ENCODE measurements around the gene SLC25A45.

DNA sequence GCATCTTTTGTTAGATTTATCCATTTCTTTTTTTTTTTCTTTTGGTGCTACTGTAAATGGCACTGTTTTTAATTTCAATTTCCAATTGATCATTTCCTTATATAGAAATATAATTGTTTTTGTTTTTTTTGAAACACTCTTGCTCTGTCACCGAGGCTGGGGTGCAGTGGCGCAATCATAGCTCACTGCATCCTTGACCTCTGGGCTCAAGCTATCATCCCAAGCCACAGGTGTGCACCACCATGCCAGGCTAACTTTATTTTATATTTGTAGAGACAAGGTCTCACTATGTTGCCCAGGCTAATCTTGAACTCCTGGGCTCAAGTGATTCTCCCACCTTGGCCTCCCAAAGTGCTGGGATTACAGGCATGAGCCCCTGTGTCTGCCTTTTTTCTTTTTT is 20.3 kb upstream of the SLC25A45 start:
- no peak for TF ChIP-seq POLR2AphosphoS5 (IDR thresholded peaks at IDR 0.05; ENCODE audit: low read depth)
- no peak for TF ChIP-seq EZH2phosphoT487 (IDR thresholded peaks at IDR 0.05; ENCODE audit: unreplicated experiment)
- TF ChIP-seq, protein P1, sequence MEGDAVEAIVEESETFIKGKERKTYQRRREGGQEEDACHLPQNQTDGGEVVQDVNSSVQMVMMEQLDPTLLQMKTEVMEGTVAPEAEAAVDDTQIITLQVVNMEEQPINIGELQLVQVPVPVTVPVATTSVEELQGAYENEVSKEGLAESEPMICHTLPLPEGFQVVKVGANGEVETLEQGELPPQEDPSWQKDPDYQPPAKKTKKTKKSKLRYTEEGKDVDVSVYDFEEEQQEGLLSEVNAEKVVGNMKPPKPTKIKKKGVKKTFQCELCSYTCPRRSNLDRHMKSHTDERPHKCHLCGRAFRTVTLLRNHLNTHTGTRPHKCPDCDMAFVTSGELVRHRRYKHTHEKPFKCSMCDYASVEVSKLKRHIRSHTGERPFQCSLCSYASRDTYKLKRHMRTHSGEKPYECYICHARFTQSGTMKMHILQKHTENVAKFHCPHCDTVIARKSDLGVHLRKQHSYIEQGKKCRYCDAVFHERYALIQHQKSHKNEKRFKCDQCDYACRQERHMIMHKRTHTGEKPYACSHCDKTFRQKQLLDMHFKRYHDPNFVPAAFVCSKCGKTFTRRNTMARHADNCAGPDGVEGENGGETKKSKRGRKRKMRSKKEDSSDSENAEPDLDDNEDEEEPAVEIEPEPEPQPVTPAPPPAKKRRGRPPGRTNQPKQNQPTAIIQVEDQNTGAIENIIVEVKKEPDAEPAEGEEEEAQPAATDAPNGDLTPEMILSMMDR (conservative IDR thresholded peaks at IDR 0.05; ENCODE audit: low read depth in 2 of 2): no peak
- TF ChIP-seq, protein P2, sequence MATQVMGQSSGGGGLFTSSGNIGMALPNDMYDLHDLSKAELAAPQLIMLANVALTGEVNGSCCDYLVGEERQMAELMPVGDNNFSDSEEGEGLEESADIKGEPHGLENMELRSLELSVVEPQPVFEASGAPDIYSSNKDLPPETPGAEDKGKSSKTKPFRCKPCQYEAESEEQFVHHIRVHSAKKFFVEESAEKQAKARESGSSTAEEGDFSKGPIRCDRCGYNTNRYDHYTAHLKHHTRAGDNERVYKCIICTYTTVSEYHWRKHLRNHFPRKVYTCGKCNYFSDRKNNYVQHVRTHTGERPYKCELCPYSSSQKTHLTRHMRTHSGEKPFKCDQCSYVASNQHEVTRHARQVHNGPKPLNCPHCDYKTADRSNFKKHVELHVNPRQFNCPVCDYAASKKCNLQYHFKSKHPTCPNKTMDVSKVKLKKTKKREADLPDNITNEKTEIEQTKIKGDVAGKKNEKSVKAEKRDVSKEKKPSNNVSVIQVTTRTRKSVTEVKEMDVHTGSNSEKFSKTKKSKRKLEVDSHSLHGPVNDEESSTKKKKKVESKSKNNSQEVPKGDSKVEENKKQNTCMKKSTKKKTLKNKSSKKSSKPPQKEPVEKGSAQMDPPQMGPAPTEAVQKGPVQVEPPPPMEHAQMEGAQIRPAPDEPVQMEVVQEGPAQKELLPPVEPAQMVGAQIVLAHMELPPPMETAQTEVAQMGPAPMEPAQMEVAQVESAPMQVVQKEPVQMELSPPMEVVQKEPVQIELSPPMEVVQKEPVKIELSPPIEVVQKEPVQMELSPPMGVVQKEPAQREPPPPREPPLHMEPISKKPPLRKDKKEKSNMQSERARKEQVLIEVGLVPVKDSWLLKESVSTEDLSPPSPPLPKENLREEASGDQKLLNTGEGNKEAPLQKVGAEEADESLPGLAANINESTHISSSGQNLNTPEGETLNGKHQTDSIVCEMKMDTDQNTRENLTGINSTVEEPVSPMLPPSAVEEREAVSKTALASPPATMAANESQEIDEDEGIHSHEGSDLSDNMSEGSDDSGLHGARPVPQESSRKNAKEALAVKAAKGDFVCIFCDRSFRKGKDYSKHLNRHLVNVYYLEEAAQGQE (IDR thresholded peaks at IDR 0.05; ENCODE audit: unreplicated experiment): no peak
- no peak for TF ChIP-seq EZH2 (IDR thresholded peaks at IDR 0.05; ENCODE audit: low read depth, unreplicated experiment)
- no peak for TF ChIP-seq NANOG (IDR thresholded peaks at IDR 0.05; ENCODE audit: borderline replicate concordance)
- TF ChIP-seq, protein P3, sequence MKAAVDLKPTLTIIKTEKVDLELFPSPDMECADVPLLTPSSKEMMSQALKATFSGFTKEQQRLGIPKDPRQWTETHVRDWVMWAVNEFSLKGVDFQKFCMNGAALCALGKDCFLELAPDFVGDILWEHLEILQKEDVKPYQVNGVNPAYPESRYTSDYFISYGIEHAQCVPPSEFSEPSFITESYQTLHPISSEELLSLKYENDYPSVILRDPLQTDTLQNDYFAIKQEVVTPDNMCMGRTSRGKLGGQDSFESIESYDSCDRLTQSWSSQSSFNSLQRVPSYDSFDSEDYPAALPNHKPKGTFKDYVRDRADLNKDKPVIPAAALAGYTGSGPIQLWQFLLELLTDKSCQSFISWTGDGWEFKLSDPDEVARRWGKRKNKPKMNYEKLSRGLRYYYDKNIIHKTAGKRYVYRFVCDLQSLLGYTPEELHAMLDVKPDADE (IDR thresholded peaks at IDR 0.05): no peak
- TF ChIP-seq STAT1 (IDR thresholded peaks at IDR 0.05; ENCODE audit: unreplicated experiment): no peak
- no peak for TF ChIP-seq CREB1 (CRISPR knock-in tag; IDR thresholded peaks at IDR 0.05; ENCODE audit: low read depth)
- TF ChIP-seq JUNB (IDR thresholded peaks at IDR 0.05; ENCODE audit: unreplicated experiment): no peak
- no peak for TF ChIP-seq ZNF331 (CRISPR knock-in tag; IDR thresholded peaks at IDR 0.05; ENCODE audit: low read depth)
- TF ChIP-seq ZNF114 (CRISPR knock-in tag; IDR thresholded peaks at IDR 0.05): no peak
- TF ChIP-seq, protein P4, sequence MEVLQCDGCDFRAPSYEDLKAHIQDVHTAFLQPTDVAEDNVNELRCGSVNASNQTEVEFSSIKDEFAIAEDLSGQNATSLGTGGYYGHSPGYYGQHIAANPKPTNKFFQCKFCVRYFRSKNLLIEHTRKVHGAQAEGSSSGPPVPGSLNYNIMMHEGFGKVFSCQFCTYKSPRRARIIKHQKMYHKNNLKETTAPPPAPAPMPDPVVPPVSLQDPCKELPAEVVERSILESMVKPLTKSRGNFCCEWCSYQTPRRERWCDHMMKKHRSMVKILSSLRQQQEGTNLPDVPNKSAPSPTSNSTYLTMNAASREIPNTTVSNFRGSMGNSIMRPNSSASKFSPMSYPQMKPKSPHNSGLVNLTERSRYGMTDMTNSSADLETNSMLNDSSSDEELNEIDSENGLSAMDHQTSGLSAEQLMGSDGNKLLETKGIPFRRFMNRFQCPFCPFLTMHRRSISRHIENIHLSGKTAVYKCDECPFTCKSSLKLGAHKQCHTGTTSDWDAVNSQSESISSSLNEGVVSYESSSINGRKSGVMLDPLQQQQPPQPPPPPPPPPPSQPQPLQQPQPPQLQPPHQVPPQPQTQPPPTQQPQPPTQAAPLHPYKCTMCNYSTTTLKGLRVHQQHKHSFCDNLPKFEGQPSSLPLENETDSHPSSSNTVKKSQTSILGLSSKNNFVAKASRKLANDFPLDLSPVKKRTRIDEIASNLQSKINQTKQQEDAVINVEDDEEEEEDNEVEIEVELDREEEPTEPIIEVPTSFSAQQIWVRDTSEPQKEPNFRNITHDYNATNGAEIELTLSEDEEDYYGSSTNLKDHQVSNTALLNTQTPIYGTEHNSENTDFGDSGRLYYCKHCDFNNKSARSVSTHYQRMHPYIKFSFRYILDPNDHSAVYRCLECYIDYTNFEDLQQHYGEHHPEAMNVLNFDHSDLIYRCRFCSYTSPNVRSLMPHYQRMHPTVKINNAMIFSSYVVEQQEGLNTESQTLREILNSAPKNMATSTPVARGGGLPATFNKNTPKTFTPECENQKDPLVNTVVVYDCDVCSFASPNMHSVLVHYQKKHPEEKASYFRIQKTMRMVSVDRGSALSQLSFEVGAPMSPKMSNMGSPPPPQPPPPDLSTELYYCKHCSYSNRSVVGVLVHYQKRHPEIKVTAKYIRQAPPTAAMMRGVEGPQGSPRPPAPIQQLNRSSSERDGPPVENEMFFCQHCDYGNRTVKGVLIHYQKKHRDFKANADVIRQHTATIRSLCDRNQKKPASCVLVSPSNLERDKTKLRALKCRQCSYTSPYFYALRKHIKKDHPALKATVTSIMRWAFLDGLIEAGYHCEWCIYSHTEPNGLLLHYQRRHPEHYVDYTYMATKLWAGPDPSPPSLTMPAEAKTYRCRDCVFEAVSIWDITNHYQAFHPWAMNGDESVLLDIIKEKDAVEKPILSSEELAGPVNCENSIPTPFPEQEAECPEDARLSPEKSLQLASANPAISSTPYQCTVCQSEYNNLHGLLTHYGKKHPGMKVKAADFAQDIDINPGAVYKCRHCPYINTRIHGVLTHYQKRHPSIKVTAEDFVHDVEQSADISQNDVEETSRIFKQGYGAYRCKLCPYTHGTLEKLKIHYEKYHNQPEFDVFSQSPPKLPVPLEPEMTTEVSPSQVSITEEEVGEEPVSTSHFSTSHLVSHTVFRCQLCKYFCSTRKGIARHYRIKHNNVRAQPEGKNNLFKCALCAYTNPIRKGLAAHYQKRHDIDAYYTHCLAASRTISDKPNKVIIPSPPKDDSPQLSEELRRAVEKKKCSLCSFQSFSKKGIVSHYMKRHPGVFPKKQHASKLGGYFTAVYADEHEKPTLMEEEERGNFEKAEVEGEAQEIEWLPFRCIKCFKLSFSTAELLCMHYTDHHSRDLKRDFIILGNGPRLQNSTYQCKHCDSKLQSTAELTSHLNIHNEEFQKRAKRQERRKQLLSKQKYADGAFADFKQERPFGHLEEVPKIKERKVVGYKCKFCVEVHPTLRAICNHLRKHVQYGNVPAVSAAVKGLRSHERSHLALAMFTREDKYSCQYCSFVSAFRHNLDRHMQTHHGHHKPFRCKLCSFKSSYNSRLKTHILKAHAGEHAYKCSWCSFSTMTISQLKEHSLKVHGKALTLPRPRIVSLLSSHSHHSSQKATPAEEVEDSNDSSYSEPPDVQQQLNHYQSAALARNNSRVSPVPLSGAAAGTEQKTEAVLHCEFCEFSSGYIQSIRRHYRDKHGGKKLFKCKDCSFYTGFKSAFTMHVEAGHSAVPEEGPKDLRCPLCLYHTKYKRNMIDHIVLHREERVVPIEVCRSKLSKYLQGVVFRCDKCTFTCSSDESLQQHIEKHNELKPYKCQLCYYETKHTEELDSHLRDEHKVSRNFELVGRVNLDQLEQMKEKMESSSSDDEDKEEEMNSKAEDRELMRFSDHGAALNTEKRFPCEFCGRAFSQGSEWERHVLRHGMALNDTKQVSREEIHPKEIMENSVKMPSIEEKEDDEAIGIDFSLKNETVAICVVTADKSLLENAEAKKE (CRISPR knock-in tag; IDR thresholded peaks at IDR 0.05): no peak

Data from GM23338 (cell line).